Activated T-cell treated with anti-CD3 and anti-CD28 coated beads, Interleukin-2, amount 50 U/mL, for 72 hours (primary cell): Measurements from ENCODE around the gene OGDH. TPM values are rescaled to one million over a fixed set of nuclear protein-coding genes. Genes with fewer than 3 reads are reported as not detected.
"Not testable (repeated sequence)": the region's sequence is repeated elsewhere in the genome, so short reads cannot be mapped to it uniquely, and the experiment has no call there.

Experiments
- ATAC-seq, 2 donors: fragments of 150-1000 bp; cut with Tn5 transposase; replicated peaks in 1 of 2; 2 replicates each; pipeline ENCODE4 v1.10.0; 2021; ENCODE audit warnings: moderate library complexity in 2 of 2, mild to moderate bottlenecking in 1 of 2
- DNase-seq, 2 donors: peaks; one replicate each; pipeline ENCODE4 v3.0.0; 2021 to 2022; ENCODE audit warnings: mixed read lengths in 1 of 2
- H3K27ac Mint-ChIP-seq: one replicate; pipeline ENCODE4 v1.8.0; 2022; ENCODE audit warnings: mild to moderate bottlenecking, moderate library complexity, mixed read lengths
- H3K27me3 Mint-ChIP-seq: one replicate; pipeline ENCODE4 v1.8.0; 2022; ENCODE audit warnings: low read depth, mixed read lengths
- H3K36me3 Mint-ChIP-seq, 2 donors: one replicate each; pipeline ENCODE4 v1.8.0; 2022; ENCODE audit warnings: mixed read lengths in 2 of 2, mild to moderate bottlenecking in 1 of 2; ENCODE audit not compliant: insufficient read depth in 2 of 2
- H3K4me1 Mint-ChIP-seq: one replicate; pipeline ENCODE4 v1.8.0; 2022; ENCODE audit warnings: low read depth, mixed read lengths
- H3K4me3 Mint-ChIP-seq, 2 donors: one replicate each; pipeline ENCODE4 v1.8.0; 2022; ENCODE audit warnings: mild to moderate bottlenecking in 2 of 2, mixed read lengths in 2 of 2, moderate library complexity in 2 of 2
- H3K9me3 Mint-ChIP-seq, 2 donors: one replicate each; pipeline ENCODE4 v1.8.0; 2022; ENCODE audit warnings: mixed read lengths in 2 of 2
- total RNA-seq, 2 donors: library from RNA; stranded (reverse); gene quantifications; one replicate each; pipeline ENCODE4 v1.2.3, GENCODE V29; 2022

The OGDH gene
- total RNA-seq, 2 donors from 2014 or later, result 79.6 to 82.7 TPM

DNA sequence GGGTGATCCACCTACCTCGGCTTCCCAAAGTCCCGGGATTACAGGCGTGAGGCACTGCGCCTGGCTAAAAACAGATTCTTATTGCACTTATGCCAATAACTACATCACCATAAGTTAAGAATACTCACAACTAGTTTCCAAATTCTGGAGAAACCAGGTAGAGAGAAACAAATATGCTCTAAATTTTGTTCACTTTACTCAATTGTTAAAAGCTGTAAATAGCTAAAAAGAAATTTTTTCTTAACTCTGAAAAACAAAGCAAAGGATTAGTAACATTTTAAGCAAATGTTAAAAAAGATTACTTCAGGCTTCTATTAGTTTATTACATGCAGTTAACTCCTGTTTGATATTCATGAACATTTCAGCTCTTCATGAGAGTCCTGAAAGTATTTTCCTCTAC is 113.9 kb downstream of the OGDH start:
- ATAC-seq (no peak), DNase-seq (no peak)
- Mint-ChIP-seq H3K4me3 (no peak overlapping the region), H3K4me1 (no peaks in the 10 kb centered on the region), H3K27ac (no peak overlapping the region), H3K36me3 (no peaks in the 10 kb centered on the region), H3K27me3 (no peaks in the 10 kb centered on the region), H3K9me3 (peaks cover 0 to 2% of the 10 kb centered on the region in 2 donors)

GRCh38 chr7:44724276-44724675 is 117.8 kb downstream of the OGDH start:
- no peaks in the 10 kb centered on the region for H3K27me3 Mint-ChIP-seq
- DNase-seq (no peak), ATAC-seq (no peak)
- H3K4me3 Mint-ChIP-seq, result no peak overlapping the region
- no peak overlapping the region for H3K27ac Mint-ChIP-seq
- peaks cover 0 to 2% of the 10 kb centered on the region in 2 donors for H3K9me3 Mint-ChIP-seq
- H3K36me3 Mint-ChIP-seq, result no peaks in the 10 kb centered on the region
- no peaks in the 10 kb centered on the region for H3K4me1 Mint-ChIP-seq

DNA sequence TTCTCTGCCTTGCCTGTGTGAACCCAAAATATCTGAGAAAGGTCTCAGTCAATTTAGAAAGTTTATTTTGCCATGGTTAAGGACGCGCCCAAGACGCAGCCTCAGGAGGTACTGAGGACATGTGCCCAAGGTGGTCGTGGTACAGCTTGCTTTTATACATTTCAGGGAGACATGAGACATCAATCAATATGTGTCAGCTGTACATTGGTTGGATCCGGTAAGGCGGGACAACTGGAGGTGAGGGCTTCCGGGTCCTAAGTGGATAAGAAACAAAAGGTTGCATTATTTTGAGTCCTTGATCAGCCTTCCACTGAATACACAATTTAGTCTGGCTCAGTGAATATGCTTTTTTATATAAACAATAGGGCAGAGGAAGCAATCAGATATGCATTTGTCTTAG is 119.8 kb downstream of the OGDH start:
- not testable (repeated sequence) for H3K27me3 Mint-ChIP-seq, DNase-seq, H3K4me1 Mint-ChIP-seq, H3K9me3 Mint-ChIP-seq, H3K4me3 Mint-ChIP-seq, H3K36me3 Mint-ChIP-seq, H3K27ac Mint-ChIP-seq, ATAC-seq

GRCh38 chr7:44727158-44727936 is 120.9 kb downstream of the OGDH start:
- Mint-ChIP-seq H3K27ac (no peak overlapping the region), H3K27me3 (no peaks in the 10 kb centered on the region), H3K36me3 (no peaks in the 10 kb centered on the region), H3K4me1 (no peaks in the 10 kb centered on the region), H3K9me3 (no peaks in the 10 kb centered on the region), H3K4me3 (no peak overlapping the region)
- ATAC-seq (no peak), DNase-seq (no peak)

DNA sequence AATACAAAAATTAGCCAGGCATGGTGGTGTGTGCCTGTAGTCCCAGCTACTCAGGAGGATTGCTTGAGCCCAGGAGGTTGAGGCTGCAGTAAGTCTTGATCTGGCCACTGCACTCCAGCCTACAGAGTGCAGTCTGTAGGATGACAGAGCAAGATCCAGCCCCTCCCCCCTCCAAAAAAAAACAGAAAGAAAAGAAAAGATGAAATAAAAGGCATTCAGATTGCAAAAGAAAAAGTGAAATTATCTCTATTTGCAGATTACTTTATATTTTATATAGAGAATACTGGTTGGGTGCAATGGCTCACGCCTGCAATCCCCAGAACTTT is 121.5 kb downstream of the OGDH start:
- Mint-ChIP-seq H3K9me3 (no peaks in the 10 kb centered on the region), H3K27me3 (no peaks in the 10 kb centered on the region), H3K36me3 (no peaks in the 10 kb centered on the region), H3K4me3 (no peak overlapping the region), H3K4me1 (no peaks in the 10 kb centered on the region), H3K27ac (no peak overlapping the region)
- no peak for DNase-seq
- ATAC-seq, result no peak

DNA sequence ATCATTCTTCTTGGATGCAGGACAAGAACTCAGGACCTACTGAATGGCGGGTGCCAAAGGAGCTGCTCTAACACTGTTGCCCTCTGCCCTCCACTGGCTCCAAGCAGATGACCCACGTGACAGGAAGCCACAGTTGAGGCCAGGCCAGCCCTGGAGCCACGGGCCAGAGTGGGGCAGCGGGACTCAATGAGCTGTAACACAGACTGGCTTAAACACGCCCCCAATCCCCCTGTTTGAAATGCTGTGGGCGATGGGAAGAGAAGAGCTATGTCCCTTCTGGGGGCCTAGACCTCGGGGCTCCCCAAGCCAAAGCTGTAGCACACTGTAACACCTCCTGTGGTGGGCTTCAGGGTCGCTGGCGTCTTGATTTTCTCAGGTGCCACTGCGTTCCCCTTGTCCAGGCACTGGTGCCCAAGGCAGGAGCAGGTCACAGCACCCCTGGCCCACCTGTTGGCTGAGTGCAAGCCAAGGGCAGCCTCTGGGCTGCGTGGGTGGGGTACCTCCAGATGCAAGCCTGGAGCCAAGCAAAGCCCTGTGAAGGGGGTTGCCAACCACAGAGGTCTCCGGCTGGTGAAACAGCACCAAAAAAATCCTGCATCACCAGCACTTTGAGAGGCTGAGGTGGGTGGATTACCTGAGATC is 123.6 kb downstream of the OGDH start:
- no peak for ATAC-seq
- Mint-ChIP-seq H3K4me1 (peaks cover 11% of the 10 kb centered on the region), H3K27me3 (no peaks in the 10 kb centered on the region), H3K36me3 (no peaks in the 10 kb centered on the region), H3K27ac (no peak overlapping the region), H3K9me3 (no peaks in the 10 kb centered on the region), H3K4me3 (no peak overlapping the region)
- DNase-seq, result no peak

GRCh38 chr7:44732971-44733370 is 126.5 kb downstream of the OGDH start:
- H3K27me3 Mint-ChIP-seq, DNase-seq, H3K36me3 Mint-ChIP-seq, H3K4me3 Mint-ChIP-seq, H3K9me3 Mint-ChIP-seq, ATAC-seq, H3K27ac Mint-ChIP-seq: not testable (repeated sequence)
- H3K4me1 Mint-ChIP-seq, result peaks cover 32% of the 10 kb centered on the region

- Mint-ChIP-seq H3K27me3 (no peaks in the 10 kb centered on the region), H3K27ac (no peak overlapping the region), H3K9me3 (no peaks in the 10 kb centered on the region), H3K4me1 (peaks cover 37% of the 10 kb centered on the region), H3K36me3 (no peaks in the 10 kb centered on the region), H3K4me3 (no peak overlapping the region)
- ATAC-seq, result no peak
- no peak for DNase-seq
These were observed 127.5 kb downstream of the OGDH start for GRCh38 chr7:44733708-44734481.

DNA sequence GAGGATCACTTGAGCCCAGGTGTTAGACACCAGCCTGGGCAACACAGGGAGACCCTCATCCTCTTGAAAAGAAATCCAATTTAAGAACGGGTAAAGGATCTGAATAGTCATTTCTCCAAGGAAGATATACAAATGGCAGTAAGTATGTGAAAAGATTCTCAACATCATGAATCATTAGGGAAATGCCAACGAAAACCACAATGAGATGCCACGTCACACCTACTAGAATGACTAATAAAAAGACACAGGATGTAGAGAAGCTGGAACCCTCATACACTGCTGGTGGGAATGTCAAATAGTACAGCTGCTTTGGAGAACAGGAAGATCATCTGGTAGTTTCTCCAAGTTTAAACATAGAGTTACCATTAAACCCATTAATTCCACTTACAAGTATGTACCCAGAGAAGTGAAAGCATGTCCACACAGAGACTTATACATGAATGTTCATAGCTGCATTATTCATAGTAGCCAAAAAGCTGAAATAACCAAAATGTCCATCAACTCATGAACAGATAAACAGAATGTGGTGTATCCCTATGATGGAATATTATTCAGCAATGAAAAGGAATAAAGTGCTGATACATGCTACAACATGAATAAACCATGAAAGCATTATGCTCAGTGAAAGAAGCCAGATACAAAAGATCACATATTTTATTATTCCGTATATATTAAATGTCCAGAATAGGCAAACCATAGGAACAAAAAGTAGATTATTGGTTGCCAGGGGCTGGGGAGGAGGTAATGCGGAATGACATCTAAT is 129.2 kb downstream of the OGDH start:
- peak; percentile 91 to 94 for ATAC-seq
- H3K4me3 Mint-ChIP-seq, result peak overlapping the region; percentile 64 to 75
- no peaks in the 10 kb centered on the region for H3K27me3 Mint-ChIP-seq
- peak overlapping the region; percentile 52 for H3K27ac Mint-ChIP-seq
- H3K4me1 Mint-ChIP-seq, result peaks cover 37% of the 10 kb centered on the region
- peak; percentile 56 to 72 for DNase-seq
- H3K9me3 Mint-ChIP-seq, result no peaks in the 10 kb centered on the region
- no peaks in the 10 kb centered on the region for H3K36me3 Mint-ChIP-seq

DNA sequence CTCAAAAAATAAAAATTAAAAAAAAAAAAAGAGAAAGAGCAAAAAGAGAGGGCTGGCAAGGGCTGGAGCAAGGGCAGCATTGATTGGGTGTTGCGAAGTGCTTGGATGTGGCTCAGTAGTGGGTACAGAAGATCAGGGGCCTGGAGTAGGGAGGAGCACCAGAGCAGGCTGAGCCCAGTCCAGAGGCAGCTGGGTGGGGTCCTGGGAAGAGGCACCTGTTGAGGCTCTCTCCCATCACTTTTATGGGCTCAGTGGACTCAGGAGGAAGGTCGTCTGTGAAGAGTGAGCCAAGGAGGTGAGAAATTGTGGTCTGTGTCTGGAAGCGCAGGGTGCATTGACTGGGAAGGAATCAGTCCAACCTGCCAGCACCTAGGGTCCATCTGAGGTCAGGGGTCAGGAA is 130.5 kb downstream of the OGDH start:
- Mint-ChIP-seq H3K27me3 (no peaks in the 10 kb centered on the region), H3K4me1 (peaks cover 37% of the 10 kb centered on the region), H3K9me3 (no peaks in the 10 kb centered on the region), H3K4me3 (no peak overlapping the region), H3K27ac (no peak overlapping the region), H3K36me3 (no peaks in the 10 kb centered on the region)
- DNase-seq (no peak), ATAC-seq (no peak)

DNA sequence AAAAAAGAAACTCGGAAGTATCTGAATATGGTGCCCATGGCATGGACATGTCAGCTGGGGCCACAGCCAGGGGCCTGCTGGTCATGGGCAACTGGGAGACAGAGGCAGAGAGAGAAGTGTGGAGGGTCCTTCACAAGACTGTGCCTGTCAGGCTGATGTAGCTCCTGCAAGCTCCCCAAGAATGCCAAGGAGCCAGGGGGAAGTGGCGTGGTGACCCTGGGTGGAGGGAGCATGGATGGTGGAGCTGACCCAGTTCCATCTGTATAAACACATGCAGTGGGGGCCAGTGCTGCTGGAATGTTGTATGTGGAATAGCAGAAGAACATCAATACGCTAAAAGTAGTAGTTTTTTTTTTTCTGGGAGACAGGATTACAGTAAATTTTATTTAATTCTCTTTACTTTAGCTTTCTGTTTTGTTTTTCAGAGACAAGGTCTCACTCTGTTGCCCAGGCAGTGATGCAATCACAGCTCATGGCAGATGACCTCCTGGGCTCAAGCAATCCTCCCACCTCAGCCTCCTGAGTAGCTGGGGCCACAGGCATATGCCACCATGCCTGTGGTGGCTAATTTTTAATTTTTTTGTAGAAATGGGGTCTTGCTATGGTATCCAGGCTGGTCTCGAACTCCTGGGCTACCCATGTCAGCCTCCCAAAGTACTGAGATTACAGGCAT is 131.8 kb downstream of the OGDH start:
- Mint-ChIP-seq H3K36me3 (no peaks in the 10 kb centered on the region), H3K27me3 (no peaks in the 10 kb centered on the region), H3K9me3 (no peaks in the 10 kb centered on the region), H3K4me1 (peaks cover 37% of the 10 kb centered on the region), H3K27ac (peak overlapping the region; percentile 25), H3K4me3 (no peak overlapping the region)
- ATAC-seq (no peak), DNase-seq (no peak)

DNA sequence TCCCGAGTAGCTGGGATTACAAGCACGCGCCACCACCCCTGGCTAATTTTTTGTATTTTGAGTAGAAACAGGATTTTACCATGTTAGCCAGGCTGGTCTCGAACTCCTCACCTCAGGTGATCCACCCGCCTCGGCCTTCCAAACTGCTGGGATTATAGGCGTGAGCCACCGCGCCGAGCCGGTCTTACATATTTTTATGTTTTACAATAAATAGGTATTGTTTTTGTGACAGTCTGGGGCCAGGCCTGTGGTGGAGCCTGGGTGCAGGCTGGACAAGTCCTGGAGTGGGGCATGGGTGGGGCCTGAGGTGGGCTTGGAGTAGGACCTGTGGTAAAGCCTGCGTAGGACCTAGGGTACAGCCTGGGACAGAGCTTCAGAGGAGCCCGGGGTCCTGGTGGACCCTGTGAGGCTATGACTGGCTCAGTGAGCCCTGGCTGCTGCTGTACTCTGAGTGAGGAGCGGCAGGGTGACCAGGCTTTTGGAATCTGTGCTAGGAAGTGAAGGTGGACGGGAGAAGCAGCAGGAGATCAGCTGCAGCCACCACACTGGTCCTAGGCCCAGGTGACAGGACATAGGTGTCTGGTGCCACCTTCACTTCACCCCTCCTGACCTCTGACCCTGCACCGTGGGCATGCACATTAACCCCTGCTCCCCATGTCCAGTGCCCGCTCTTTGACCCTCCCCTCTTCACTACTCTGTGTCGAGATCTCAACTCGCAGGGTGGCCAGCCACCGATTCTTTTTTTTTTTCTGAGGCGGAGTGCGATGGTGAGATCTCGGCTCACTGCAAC is 132.6 kb downstream of the OGDH start:
- no peaks in the 10 kb centered on the region for H3K9me3 Mint-ChIP-seq
- no peaks in the 10 kb centered on the region for H3K36me3 Mint-ChIP-seq
- ATAC-seq, result no peak
- H3K4me3 Mint-ChIP-seq, result no peak overlapping the region
- DNase-seq, result no peak
- no peaks in the 10 kb centered on the region for H3K27me3 Mint-ChIP-seq
- H3K4me1 Mint-ChIP-seq, result peaks cover 43% of the 10 kb centered on the region
- no peak overlapping the region for H3K27ac Mint-ChIP-seq
